Fibroblast of skin of right quadriceps (primary cell): ENCODE measurements around the gene USP5.
"Not testable (repeated sequence)": the region's sequence is repeated elsewhere in the genome, so short reads cannot be mapped to it uniquely, and the experiment has no call there.

ENCODE experiments used
- DNase-seq: peaks from one replicate; pipeline ENCODE4 v3.0.0-alpha.2; 2013

The USP5 gene

DNA sequence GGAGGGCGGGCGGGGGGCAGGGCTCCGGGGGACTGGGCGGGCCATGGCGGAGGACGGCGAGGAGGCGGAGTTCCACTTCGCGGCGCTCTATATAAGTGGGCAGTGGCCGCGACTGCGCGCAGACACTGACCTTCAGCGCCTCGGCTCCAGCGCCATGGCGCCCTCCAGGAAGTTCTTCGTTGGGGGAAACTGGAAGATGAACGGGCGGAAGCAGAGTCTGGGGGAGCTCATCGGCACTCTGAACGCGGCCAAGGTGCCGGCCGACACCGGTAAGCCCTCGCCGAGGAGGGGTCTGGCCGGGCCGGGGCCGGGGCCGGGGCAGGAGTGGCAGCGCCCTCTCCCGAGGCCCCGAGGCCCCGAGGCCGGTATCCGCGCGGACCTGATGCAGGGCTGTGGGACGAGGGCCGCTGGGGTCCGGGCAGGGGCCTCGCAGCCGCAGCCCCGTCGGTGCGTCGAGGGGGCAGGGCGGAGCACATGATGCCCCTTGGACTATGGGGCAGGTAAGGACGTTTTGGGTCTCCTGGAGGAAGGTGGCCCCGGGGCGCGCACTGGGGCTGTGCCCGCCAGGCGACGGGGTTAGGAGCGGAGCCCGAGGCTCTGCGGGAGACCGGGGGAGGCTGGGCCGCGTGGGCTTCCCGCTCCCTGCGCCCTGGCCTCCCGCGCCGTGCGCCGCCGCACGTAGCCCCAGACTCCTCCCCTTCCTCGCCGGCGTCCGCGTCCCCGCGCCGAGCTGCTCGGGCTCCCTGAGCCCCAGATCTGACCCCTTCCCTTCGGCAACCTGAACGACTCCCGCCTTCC, 15.7 kb downstream of the USP5 start, which contains the start of gene TPI1:
Gene TPI1 (plus strand): TSS at position 119 of the 798 bp plus-strand sequence. CDS start 36 bp downstream, at position 155.
- peak; percentile 77 for DNase-seq

GRCh38 chr12:6868211-6869048, 16.5 kb downstream of the USP5 start:
- no peak for DNase-seq

- DNase-seq: peak; percentile 69
Measured at GRCh38 chr12:6869049-6870021, 17.4 kb downstream of the USP5 start.

DNA sequence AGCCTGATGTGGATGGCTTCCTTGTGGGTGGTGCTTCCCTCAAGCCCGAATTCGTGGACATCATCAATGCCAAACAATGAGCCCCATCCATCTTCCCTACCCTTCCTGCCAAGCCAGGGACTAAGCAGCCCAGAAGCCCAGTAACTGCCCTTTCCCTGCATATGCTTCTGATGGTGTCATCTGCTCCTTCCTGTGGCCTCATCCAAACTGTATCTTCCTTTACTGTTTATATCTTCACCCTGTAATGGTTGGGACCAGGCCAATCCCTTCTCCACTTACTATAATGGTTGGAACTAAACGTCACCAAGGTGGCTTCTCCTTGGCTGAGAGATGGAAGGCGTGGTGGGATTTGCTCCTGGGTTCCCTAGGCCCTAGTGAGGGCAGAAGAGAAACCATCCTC, 18.4 kb downstream of the USP5 start:
- not testable (repeated sequence) for DNase-seq

DNA sequence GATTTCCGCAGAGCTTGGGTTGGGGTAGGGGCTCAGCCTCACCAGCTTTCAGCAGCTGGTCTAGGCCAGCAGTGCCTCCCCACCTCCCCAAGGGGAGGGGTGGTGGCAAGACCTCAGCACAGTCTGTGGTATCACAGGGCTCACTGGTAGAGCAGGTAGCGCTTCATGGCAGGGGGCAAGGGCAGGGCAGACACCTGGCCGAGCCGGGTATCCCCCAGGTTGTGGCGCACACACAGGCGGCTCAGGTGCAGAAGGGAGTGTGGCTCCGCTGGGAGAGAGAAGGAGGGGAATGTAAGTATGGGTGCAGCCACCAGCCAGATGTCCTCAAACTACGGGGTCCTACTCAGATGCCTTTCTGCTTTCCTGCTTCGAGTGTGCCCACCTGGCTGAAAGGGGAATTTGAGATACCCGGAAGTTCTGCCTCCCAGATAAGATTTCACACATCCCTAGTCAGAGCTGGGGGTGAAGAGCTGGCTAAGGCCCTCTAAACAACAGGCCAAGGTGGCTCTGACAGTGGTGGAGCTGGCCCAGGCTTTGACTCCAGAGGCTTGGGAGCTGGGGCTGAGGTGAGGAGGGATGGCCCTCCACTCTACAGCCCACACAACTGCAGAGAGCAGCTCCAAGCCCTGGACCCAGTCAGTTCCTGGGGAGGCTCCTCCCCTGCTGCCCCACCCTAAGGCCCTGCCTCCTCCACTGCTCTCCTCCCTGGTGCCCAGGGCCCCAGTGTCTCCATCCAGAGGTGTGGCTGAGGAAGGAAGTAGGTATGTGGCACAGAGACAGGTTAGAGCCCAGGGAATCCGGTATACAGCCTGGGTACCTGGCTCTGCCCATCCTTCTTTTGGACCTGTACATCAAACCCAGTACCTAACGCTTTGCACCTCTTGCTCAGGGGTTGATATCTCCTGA, 19.4 kb downstream of the USP5 start:
- DNase-seq: no peak

DNA sequence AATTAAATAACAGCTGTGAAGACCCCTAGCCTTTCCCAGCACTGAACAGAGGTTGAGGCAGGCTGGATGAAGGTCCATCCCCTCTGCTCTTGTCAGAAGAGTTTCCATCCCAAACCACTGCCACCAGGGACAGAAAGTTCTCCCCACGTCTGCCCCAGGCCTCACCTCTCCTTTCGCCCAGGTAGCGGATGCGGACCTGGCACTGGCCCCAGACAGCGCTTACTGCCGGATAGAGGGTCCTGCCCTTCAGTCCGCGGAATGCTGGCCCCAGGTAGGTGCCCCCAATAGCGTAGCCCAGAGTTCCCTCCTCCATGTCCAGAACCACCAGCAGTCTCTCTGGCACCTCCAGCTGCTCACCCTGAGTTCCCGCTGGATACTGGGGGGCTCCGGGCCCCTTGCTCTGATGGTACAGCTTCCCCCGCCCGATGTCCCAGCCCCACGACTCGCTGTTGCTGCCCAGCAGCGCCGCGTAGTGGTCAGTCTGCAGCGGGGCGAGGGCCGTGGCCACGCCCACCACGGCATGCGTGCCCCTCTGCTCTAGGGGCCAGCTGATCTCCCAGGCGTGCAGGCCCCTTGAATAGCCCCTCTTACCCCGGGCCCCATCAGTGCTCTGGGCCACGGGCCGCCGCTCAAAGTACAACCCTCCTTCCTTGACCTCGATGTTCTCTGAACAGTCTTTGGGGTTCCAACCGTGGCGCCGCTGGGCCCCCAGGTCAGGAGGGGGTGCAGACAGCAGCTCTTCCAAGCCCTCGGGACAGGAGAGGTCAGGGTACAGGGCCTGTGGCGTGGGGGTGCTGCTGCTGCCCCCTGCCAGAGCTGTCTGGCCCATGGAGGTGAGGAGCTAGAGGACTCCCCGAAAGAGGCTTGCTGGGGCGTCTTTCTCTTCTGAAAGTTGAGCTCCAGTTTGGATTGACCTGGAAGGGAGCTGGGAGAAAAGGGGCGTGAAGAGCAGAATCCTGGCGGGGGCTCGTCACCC, 20.4 kb downstream of the USP5 start:
- peak; percentile 70 for DNase-seq

- peak; percentile 93 for DNase-seq
Measured at GRCh38 chr12:6873094-6874014, 21.4 kb downstream of the USP5 start, which contains the start of gene SPSB2. TSS of gene SPSB2 (minus strand) at chr12:6873303. CDS start at chr12:6872901, 402 bp downstream.

DNA sequence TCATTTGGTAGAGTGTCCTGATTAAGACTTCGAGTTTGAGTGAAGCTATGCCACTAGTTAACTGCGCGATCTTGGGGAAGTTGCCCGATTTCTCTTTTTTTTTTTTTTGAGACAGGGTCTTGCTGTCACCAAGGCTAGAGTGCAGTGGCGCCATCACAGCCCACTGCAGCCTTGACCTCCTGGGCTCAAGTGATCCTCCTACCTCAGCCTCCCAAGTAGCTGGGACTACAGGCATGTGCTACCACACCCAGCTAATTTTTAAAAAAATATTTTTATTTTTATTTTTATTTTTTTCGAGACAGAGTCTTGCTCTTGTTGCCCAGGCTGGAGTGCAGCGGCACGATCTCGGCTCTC, 22.0 kb downstream of the USP5 start:
- DNase-seq: not testable (repeated sequence)

DNA sequence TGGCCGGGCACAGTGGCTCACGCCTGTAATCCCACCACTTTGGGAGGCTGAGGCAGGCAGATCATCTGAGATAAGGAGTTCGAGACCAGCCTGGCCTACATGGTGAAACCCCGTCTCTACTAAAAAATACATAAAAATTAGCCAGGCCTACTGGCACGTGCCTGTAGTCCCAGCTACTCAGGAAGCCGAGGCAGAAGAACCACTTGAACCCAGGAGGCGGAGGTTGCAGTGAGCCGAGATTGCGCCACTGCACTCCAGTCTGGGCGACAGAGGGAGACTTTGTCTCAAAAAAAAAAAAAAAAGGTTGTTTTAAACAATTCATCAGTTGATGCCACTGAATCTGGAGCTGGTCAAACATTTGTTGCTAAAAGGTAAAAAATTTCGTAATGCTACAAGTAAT, 27.9 kb downstream of the USP5 start:
- not testable (repeated sequence) for DNase-seq

DNA sequence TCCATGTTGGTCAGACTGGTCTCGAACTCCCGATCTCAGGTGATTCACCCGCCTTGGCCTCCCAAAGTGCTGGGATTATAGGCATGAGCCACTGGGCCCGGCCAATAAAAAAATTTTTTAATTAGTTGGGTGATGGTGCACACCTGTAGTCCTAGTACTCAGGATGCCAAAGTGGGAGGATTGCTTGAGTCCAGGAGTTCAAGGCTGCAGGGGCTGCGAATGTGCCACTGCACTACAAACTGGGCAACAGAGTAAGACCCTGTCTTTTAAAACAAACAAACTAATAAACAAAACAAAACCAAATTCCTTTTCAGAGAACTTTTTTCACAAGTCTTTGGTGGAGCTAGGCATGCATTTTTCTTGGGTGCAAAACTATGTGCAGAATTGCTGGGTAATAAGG, 31.3 kb downstream of the USP5 start:
- no peak for DNase-seq

- no peak for DNase-seq
Measured at GRCh38 chr12:6883683-6884082, 31.7 kb downstream of the USP5 start.

- DNase-seq: no peak
Measured at GRCh38 chr12:6884539-6884938, 32.6 kb downstream of the USP5 start.

DNA sequence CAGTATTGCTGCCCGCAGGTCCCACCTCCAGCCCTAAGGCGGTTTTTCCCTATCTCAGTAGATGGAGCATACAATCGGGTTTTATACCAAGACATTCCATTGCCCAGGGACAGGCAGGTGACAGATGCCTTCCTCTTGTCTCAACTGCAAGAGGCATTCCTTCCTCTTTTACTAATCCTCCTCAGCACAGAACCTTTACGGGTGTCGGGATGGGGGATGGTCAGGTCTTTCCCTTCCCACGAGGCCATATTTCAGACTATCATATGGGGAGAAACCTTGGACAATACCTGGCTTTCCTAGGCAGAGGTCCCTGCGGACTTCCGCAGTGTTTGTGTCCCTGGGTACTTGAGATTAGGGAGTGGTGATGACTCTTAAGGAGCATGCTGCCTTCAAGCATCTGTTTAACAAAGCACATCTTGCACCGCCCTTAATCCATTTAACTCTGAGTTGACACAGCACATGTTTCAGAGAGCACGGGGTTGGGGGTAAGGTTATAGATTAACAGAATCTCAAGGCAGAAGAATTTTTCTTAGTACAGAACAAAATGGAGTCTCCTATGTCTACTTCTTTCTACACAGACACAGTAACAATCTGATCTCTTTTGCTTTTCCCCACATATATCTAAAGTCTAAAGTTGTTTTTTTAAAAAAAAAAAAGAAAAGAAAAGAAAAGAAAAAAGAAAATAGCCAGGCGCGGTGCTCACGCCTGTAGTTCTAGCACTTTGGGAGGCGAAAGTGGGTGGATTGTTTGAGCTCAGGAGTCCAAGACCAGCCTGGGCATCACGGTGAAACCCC, 34.5 kb downstream of the USP5 start:
- DNase-seq: not testable (repeated sequence)

GRCh38 chr12:6887460-6887859, 35.5 kb downstream of the USP5 start:
- DNase-seq: no peak

GRCh38 chr12:6888360-6888759, 36.4 kb downstream of the USP5 start:
- no peak for DNase-seq

- DNase-seq: not testable (repeated sequence)
Measured at GRCh38 chr12:6888794-6889193, 36.8 kb downstream of the USP5 start.

DNA sequence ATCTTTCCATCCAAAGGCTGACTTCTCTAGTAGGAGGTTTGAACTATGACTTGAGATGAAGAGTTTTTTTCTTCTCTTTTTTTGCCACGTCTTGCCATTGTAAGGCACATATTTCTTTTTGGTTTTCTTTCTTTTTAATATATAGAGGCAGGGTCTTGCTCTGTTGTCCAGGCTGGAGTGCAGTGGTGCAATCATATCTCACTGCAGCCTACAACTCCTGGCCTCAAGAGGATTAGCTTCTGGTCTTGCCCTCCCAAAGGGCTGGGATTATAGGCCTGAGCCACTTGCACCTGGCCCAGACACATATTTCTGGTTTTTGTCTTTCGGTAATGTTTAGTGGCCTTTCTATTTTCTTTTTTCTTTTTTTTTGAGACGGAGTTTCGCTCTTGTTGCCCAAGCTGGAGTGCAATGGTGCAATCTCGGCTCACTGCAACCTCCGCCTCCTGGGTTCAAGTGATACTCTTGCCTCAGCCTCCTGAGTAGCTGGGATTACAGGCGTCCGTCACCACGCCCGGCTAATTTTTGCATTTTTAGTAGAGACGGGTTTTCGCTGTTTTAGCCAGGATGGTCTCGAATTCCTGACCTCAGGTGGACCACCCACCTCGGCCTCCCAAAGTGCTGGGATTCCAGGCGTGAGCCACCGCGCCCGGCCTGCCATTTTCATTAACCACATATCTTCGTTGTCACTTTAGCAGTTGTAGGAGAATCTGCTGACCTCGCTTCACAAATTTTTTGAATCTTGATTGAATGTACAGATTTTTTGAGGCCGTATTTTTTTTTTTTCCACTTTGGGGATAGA, 38.0 kb downstream of the USP5 start:
- not testable (repeated sequence) for DNase-seq
